HPDE6-E6E7 (cell line): ENCODE data around the gene LMAN2.
"Not testable (repeated sequence)": the region's sequence is repeated elsewhere in the genome, so short reads cannot be mapped to it uniquely, and the experiment has no call there.

Experiments
- DNase-seq: peaks from one replicate; pipeline ENCODE4 v3.0.0; 2011; ENCODE audit warnings: missing footprints; ENCODE audit errors: extremely low spot score

The LMAN2 gene

GRCh38 chr5:177378884-177379883, 27.7 kb upstream of the LMAN2 start:
- peak; percentile 76 for DNase-seq

GRCh38 chr5:177377851-177378776, 26.6 kb upstream of the LMAN2 start:
- no peak for DNase-seq

- DNase-seq, result no peak
These were observed 24.6 kb upstream of the LMAN2 start for GRCh38 chr5:177376107-177376506.

- not testable (repeated sequence) for DNase-seq
These were observed 24.0 kb upstream of the LMAN2 start for GRCh38 chr5:177375516-177375915.

- no peak for DNase-seq
These were observed 22.7 kb upstream of the LMAN2 start for GRCh38 chr5:177374211-177374610.

GRCh38 chr5:177373806-177374205, 22.3 kb upstream of the LMAN2 start:
- DNase-seq, result no peak

GRCh38 chr5:177372910-177373309, 21.4 kb upstream of the LMAN2 start:
- DNase-seq, result no peak

- DNase-seq, result no peak
These were observed 20.8 kb upstream of the LMAN2 start for GRCh38 chr5:177372034-177372896.

GRCh38 chr5:177371120-177372033, 19.9 kb upstream of the LMAN2 start:
- no peak for DNase-seq

- peak; percentile 73 for DNase-seq
These were observed 19.1 kb upstream of the LMAN2 start for GRCh38 chr5:177370488-177371119.

- no peak for DNase-seq
These were observed 18.4 kb upstream of the LMAN2 start for GRCh38 chr5:177369645-177370440.

GRCh38 chr5:177368869-177369644, 17.6 kb upstream of the LMAN2 start:
- DNase-seq, result no peak

GRCh38 chr5:177367981-177368868, 16.8 kb upstream of the LMAN2 start:
- DNase-seq, result peak; percentile 73

GRCh38 chr5:177367323-177367848, 15.9 kb upstream of the LMAN2 start:
- no peak for DNase-seq

GRCh38 chr5:177366528-177367322, 15.3 kb upstream of the LMAN2 start:
- DNase-seq, result peak; percentile 86
